ENCODE data around the gene NISCH.

GRCh38 chr3:52438579-52439425 is 16.6 kb upstream of the NISCH start:
- TF ChIP-seq CTCF (IDR thresholded peaks at IDR 0.05): no peak
- TF ChIP-seq POLR2A (IDR thresholded peaks at IDR 0.05; ENCODE audit: low read length): no peak
- no peak for TF ChIP-seq BHLHE40 (IDR thresholded peaks at IDR 0.05; ENCODE audit: low read depth, low read length)
- no peak for TF ChIP-seq MAX (IDR thresholded peaks at IDR 0.05)
- no peak for TF ChIP-seq ZC3H11A (IDR thresholded peaks at IDR 0.05)
- no peak for TF ChIP-seq SREBF2 (IDR thresholded peaks at IDR 0.05)
- no peak for TF ChIP-seq SMC3 (IDR thresholded peaks at IDR 0.05)
